H9 (cell line): Measurements from ENCODE around the gene SGSM2. TPM values are rescaled to one million over a fixed set of nuclear protein-coding genes. Genes with fewer than 3 reads are reported as not detected.

Source experiments
- DNase-seq: peaks from one replicate; pipeline ENCODE4 v3.0.0-alpha.2; 2017
- H2AFZ ChIP-seq: one replicate; pipeline ENCODE4 v1.6.1; 2013; ENCODE audit warnings: mild to moderate bottlenecking, low read length, control low read depth, moderate library complexity
- H2AK5ac ChIP-seq: 2 replicates; pipeline ENCODE4 v1.6.1; 2013; ENCODE audit warnings: low read length, control low read depth, mixed read lengths; ENCODE audit not compliant: insufficient read length
- H2BK120ac ChIP-seq: one replicate; pipeline ENCODE4 v1.6.1; 2013; ENCODE audit warnings: low read depth, mild to moderate bottlenecking, low read length, control low read depth, inconsistent platforms; ENCODE audit not compliant: poor library complexity, severe bottlenecking
- H2BK12ac ChIP-seq: 2 replicates; pipeline ENCODE4 v1.6.1; 2013; ENCODE audit warnings: low read length, control low read depth, mixed read lengths, low read depth; ENCODE audit not compliant: insufficient read length
- H2BK15ac ChIP-seq: 2 replicates; pipeline ENCODE4 v1.6.1; 2013; ENCODE audit warnings: low read depth, low read length, control low read depth
- H2BK20ac ChIP-seq: one replicate; pipeline ENCODE4 v1.6.1; 2013; ENCODE audit warnings: low read depth, mild to moderate bottlenecking, low read length, control low read depth, inconsistent platforms; ENCODE audit not compliant: poor library complexity, severe bottlenecking
- H2BK5ac ChIP-seq: 2 replicates; pipeline ENCODE4 v1.6.1; 2013; ENCODE audit warnings: low read length, control low read depth, mixed read lengths; ENCODE audit not compliant: insufficient read length
- H3K14ac ChIP-seq: 2 replicates; pipeline ENCODE4 v1.6.1; 2013; ENCODE audit warnings: low read length, control low read depth; ENCODE audit not compliant: insufficient read depth
- H3K18ac ChIP-seq: 2 replicates; pipeline ENCODE4 v1.6.1; 2013; ENCODE audit warnings: low read depth, mild to moderate bottlenecking, mixed read lengths, low read length, control low read depth; ENCODE audit not compliant: insufficient read length
- H3K23ac ChIP-seq: 2 replicates; pipeline ENCODE4 v1.6.1; 2013; ENCODE audit warnings: low read length, control low read depth, mixed read lengths, low read depth; ENCODE audit not compliant: insufficient read length
- H3K23me2 ChIP-seq: 2 replicates; pipeline ENCODE4 v1.6.1; 2013; ENCODE audit warnings: low read depth, mild to moderate bottlenecking, mixed read lengths, low read length, control low read depth; ENCODE audit not compliant: insufficient read length, poor library complexity, severe bottlenecking
- H3K27ac ChIP-seq: 2 replicates; pipeline ENCODE4 v1.5.1; 2013; ENCODE audit warnings: low read length, control low read depth, mixed read lengths, low read depth; ENCODE audit not compliant: insufficient read length
- H3K27me3 ChIP-seq: 2 replicates; pipeline ENCODE4 v1.6.1; 2013; ENCODE audit warnings: low read length, control low read depth, inconsistent platforms; ENCODE audit not compliant: insufficient read depth
- H3K4ac ChIP-seq: 2 replicates; pipeline ENCODE4 v1.6.1; 2013; ENCODE audit warnings: low read depth, mild to moderate bottlenecking, control low read depth, inconsistent platforms, low read length, moderate library complexity
- H3K4me1 ChIP-seq: 2 replicates; pipeline ENCODE4 v1.6.1; 2013; ENCODE audit warnings: low read length, control low read depth, inconsistent platforms; ENCODE audit not compliant: insufficient read depth
- H3K4me2 ChIP-seq: 2 replicates; pipeline ENCODE4 v1.6.1; 2013; ENCODE audit warnings: low read length, control low read depth, mixed read lengths; ENCODE audit not compliant: insufficient read length, insufficient read depth
- H3K56ac ChIP-seq: 2 replicates; pipeline ENCODE4 v1.6.1; 2013; ENCODE audit warnings: low read depth, mild to moderate bottlenecking, mixed read lengths, low read length, control low read depth; ENCODE audit not compliant: insufficient read length
- H3K79me1 ChIP-seq: 2 replicates; pipeline ENCODE4 v1.6.1; 2013; ENCODE audit warnings: low read depth, mild to moderate bottlenecking, moderate library complexity, low read length, control low read depth, inconsistent platforms; ENCODE audit not compliant: insufficient read depth, poor library complexity, severe bottlenecking
- H3K79me2 ChIP-seq: 2 replicates; pipeline ENCODE4 v1.6.1; 2013; ENCODE audit warnings: low read length, control low read depth, inconsistent platforms; ENCODE audit not compliant: insufficient read depth
- H3K9ac ChIP-seq: 2 replicates; pipeline ENCODE4 v1.6.1; 2013; ENCODE audit warnings: low read length, control low read depth, mixed read lengths; ENCODE audit not compliant: insufficient read length; ENCODE audit errors: extremely low read depth
- H3K9me3 ChIP-seq: one replicate; pipeline ENCODE4 v1.6.1; 2013; ENCODE audit warnings: low read depth, low read length, inconsistent platforms; ENCODE audit not compliant: control insufficient read depth
- H3T11ph ChIP-seq: one replicate; pipeline ENCODE4 v1.6.1; 2013; ENCODE audit warnings: mild to moderate bottlenecking, low read length, control low read depth, inconsistent platforms
- H4K20me1 ChIP-seq: one replicate; pipeline ENCODE4 v1.6.1; 2013; ENCODE audit not compliant: control insufficient read depth, insufficient read length, insufficient read depth
- H4K5ac ChIP-seq: 2 replicates; pipeline ENCODE4 v1.6.1; 2013; ENCODE audit warnings: low read depth, mild to moderate bottlenecking, mixed read lengths, low read length, control low read depth; ENCODE audit not compliant: insufficient read length
- H4K8ac ChIP-seq: replicated peaks from 2 replicates; pipeline ENCODE4 v1.6.1; 2013; ENCODE audit warnings: low read length, control low read depth, mixed read lengths, low read depth; ENCODE audit not compliant: insufficient read length
- H4K91ac ChIP-seq: 2 replicates; pipeline ENCODE4 v1.6.1; 2013; ENCODE audit warnings: low read depth, mild to moderate bottlenecking, moderate library complexity, mixed read lengths, low read length, control low read depth; ENCODE audit not compliant: insufficient read length
- H3K27ac Mint-ChIP-seq, 3 experiments: 2 replicates in 2 of 3; 3 replicates in 1 of 3; pipeline ENCODE4 v1.8.0; 2020 to 2021; ENCODE audit warnings: mixed read lengths in 3 of 3, mild to moderate bottlenecking in 1 of 3, moderate library complexity in 1 of 3
- H3K27me3 Mint-ChIP-seq: 2 replicates; pipeline ENCODE4 v1.8.0; 2021; ENCODE audit warnings: low read depth, mild to moderate bottlenecking, moderate library complexity, mixed read lengths
- H3K36me3 Mint-ChIP-seq, 3 experiments: 2 replicates in 2 of 3; 3 replicates in 1 of 3; pipeline ENCODE4 v1.8.0; 2020 to 2021; ENCODE audit warnings: low read depth in 3 of 3, mixed read lengths in 3 of 3; ENCODE audit not compliant: insufficient read depth in 1 of 3
- H3K4me1 Mint-ChIP-seq, 2 experiments: 2 replicates each; pipeline ENCODE4 v1.8.0; 2020; ENCODE audit warnings: mixed read lengths in 2 of 2
- H3K4me3 Mint-ChIP-seq, 2 experiments: 2 replicates in 1 of 2; 3 replicates in 1 of 2; pipeline ENCODE4 v1.8.0; 2020 to 2021; ENCODE audit warnings: mild to moderate bottlenecking in 2 of 2, mixed read lengths in 2 of 2, moderate library complexity in 1 of 2
- H3K9me3 Mint-ChIP-seq, 2 experiments: 2 replicates in 1 of 2; 3 replicates in 1 of 2; pipeline ENCODE4 v1.8.0; 2020; ENCODE audit warnings: mild to moderate bottlenecking in 2 of 2, mixed read lengths in 2 of 2, moderate library complexity in 1 of 2
- CTCF ChIP-seq: fragments of 200-600 bp; sonication (generic); conservative IDR thresholded peaks from 3 replicates; pipeline ENCODE4 v1.8.0; 2021; ENCODE audit warnings: antibody characterized with exemption, mild to moderate bottlenecking
- WGBS: extraction: QIAGEN DNeasy Blood & Tissue Kit; methylation state at CpG from one replicate; pipeline ENCODE4 v1.1.7; 2013; ENCODE audit warnings: missing lambda C conversion rate, low lambda C conversion rate, mixed read lengths; ENCODE audit not compliant: insufficient read length; ENCODE audit errors: extremely low coverage; 5-methylcytosine and 5-hydroxymethylcytosine counted together
- total RNA-seq: library from RNA; stranded (reverse); gene quantifications from 2 replicates; pipeline ENCODE4 v1.2.1, GENCODE V29; 2021

SGSM2 gene
- total RNA-seq, 1 experiment from 2014 or later = 45.6 TPM

- Mint-ChIP-seq H3K9me3 (no peaks in the 10 kb centered on the region), H3K27me3 (peaks cover 3% of the 10 kb centered on the region; the same call in 1 of the 2 replicates), H3K4me3 (no peak overlapping the region), H3K27ac (no peak overlapping the region), H3K36me3 (peaks cover 4 to 18% (median 8%) of the 10 kb centered on the region in 3 experiments; a peak in 6 of 7 replicates), H3K4me1 (peaks cover 2 to 4% of the 10 kb centered on the region in 2 experiments)
- Histone ChIP-seq H2AFZ (no peak overlapping the region), H2BK120ac (no peak overlapping the region), H3K79me1 (no peaks in the 10 kb centered on the region), H4K91ac (no peak overlapping the region), H3T11ph (no peak overlapping the region), H3K56ac (no peak overlapping the region), H2AK5ac (no peak overlapping the region), H2BK5ac (no peak overlapping the region), H3K4me1 (0 out of 2 replicates have a peak, but pooled peaks cover 2% of the 10 kb centered on the region), H2BK12ac (no peak overlapping the region), H3K9ac (no peak overlapping the region), H3K18ac (no peak overlapping the region), H3K14ac (no peak overlapping the region; the same call in 1 of the 2 replicates), H3K23me2 (no peaks in the 10 kb centered on the region), H2BK20ac (no peak overlapping the region), H2BK15ac (no peak overlapping the region), H4K5ac (no peak overlapping the region), H3K23ac (no peak overlapping the region), H3K4ac (no peak overlapping the region), H3K27me3 (no peaks in the 10 kb centered on the region), H3K9me3 (no peaks in the 10 kb centered on the region), H4K8ac (no peak overlapping the region), H3K79me2 (no peaks in the 10 kb centered on the region), H3K27ac (no peak overlapping the region), H4K20me1 (no peaks in the 10 kb centered on the region), H3K4me2 (no peak overlapping the region)
- WGBS = no CpG with 5 or more reads among the region's 21 CpGs
- TF ChIP-seq CTCF = no peak
- DNase-seq = no peak
Observed at GRCh38 chr17:2363318-2363717, 26.0 kb downstream of the SGSM2 start.
